K562 (cell line): ENCODE data around the gene KBTBD12. TPM values are rescaled to one million over a fixed set of nuclear protein-coding genes. Genes with fewer than 3 reads are reported as not detected.

Experiments used
- ATAC-seq: fragments of 200-7000 bp; cut with Tn5 transposase; 3 replicates; pipeline ENCODE4 v1.9.1; 2020; ENCODE audit warnings: moderate library complexity
- BruUV-seq: library from RNA; stranded (reverse); fragments of 400-500 nt; replicated peaks from 2 replicates; lab custom pipeline; 2021; lab: Mats Ljungman, UMichigan
- CTCF ChIA-PET: fragments of 300-600 bp; formaldehyde crosslinking; extraction: SDS; loops from one replicate; lab custom pipeline; 2021; ENCODE audit warnings: low intra/inter-chr PET ratio; lab: Yijun Ruan, JAX
- POLR2A ChIA-PET: fragments of 300-600, 350-650 bp; sonication (Branson Sonifier 250); formaldehyde crosslinking; extraction: SDS; loops from one replicate; lab custom pipeline; 2021; ENCODE audit warnings: antibody characterized with exemption, inconsistent platforms; lab: Yijun Ruan, JAX
- DNase-seq, 4 experiments: peaks; one replicate each; pipeline versions ENCODE4 v3.0.0 to v3.0.0-alpha.2; 2011 to 2018; ENCODE audit warnings: low spot score in 3 of 4, mixed read lengths in 3 of 4; ENCODE audit errors: extremely low read depth in 1 of 4
- FAIRE-seq: peaks from 2 replicates; lab custom pipeline; 2011; peaks lifted over from hg19 to GRCh38; lab: Jason Lieb, UNC
- H2AFZ ChIP-seq: 2 replicates; pipeline ENCODE4 v1.6.0; 2011; ENCODE audit warnings: low read depth, low read length, control low read depth, inconsistent platforms
- H3K27ac ChIP-seq: fragments of 200-600 bp; 3 replicates; pipeline ENCODE4 v1.8.0; 2011; ENCODE audit warnings: low read depth, mild to moderate bottlenecking, control low read depth, inconsistent platforms, low read length, moderate library complexity, mixed read lengths; ENCODE audit errors: extremely low read depth
- H3K27me3 ChIP-seq, 2 experiments: fragments of 300-600 bp in 1 of 2; 2 replicates in 1 of 2; 3 replicates in 1 of 2; pipeline versions ENCODE4 v1.6.0 to v1.8.0; 2011; ENCODE audit warnings: inconsistent platforms in 2 of 2, low read length in 2 of 2, mild to moderate bottlenecking in 1 of 2, mixed read lengths in 1 of 2, moderate library complexity in 1 of 2; ENCODE audit not compliant: control insufficient read depth in 2 of 2, insufficient read depth in 2 of 2
- H3K36me3 ChIP-seq: fragments of 300-600 bp; 3 replicates; pipeline ENCODE4 v1.8.0; 2011; ENCODE audit warnings: mild to moderate bottlenecking, low read length, inconsistent platforms; ENCODE audit not compliant: control insufficient read depth, insufficient read depth
- H3K4me1 ChIP-seq, 2 experiments: fragments of 200-600 bp in 1 of 2; replicated peaks in 1 of 2; 2 replicates in 1 of 2; 3 replicates in 1 of 2; pipeline versions ENCODE4 v1.5.1 to v1.8.0; 2011; ENCODE audit warnings: inconsistent platforms in 2 of 2, low read length in 2 of 2, mild to moderate bottlenecking in 1 of 2, mixed read lengths in 1 of 2, moderate library complexity in 1 of 2; ENCODE audit not compliant: control insufficient read depth in 2 of 2, insufficient read depth in 2 of 2
- H3K4me2 ChIP-seq: 2 replicates; pipeline ENCODE4 v1.6.1; 2011; ENCODE audit warnings: low read length, control low read depth, inconsistent platforms, mixed read lengths; ENCODE audit not compliant: insufficient read depth
- H3K4me3 ChIP-seq: fragments of 200-600 bp; sonication (generic), shearing (Covaris generic); 2 replicates; pipeline ENCODE4 v1.5.1; 2016; ENCODE audit warnings: control low read depth, inconsistent platforms
- H3K79me2 ChIP-seq: fragments of 200-600 bp; 3 replicates; pipeline ENCODE4 v1.8.0; 2011; ENCODE audit warnings: low read length, inconsistent platforms; ENCODE audit not compliant: control insufficient read depth, insufficient read depth
- H3K9ac ChIP-seq, 2 experiments: 2 replicates each; pipeline versions ENCODE4 v1.6.0 to v1.6.1; 2011; ENCODE audit warnings: low read depth in 2 of 2, low read length in 2 of 2, control low read depth in 1 of 2, inconsistent platforms in 1 of 2, mild to moderate bottlenecking in 1 of 2, mixed read lengths in 1 of 2; ENCODE audit not compliant: insufficient read depth in 1 of 2
- H3K9me1 ChIP-seq: one replicate; pipeline ENCODE4 v1.6.0; 2011; ENCODE audit warnings: inconsistent platforms, mild to moderate bottlenecking, low read length, moderate library complexity; ENCODE audit not compliant: control insufficient read depth, insufficient read depth
- H3K9me3 ChIP-seq: replicated peaks from 2 replicates; pipeline ENCODE4 v1.5.1; 2011; ENCODE audit warnings: low read depth, low read length, inconsistent platforms; ENCODE audit not compliant: control insufficient read depth, insufficient read depth
- H4K20me1 ChIP-seq: replicated peaks from 2 replicates; pipeline ENCODE4 v1.6.1; 2011; ENCODE audit warnings: low read length, inconsistent platforms, mixed read lengths; ENCODE audit not compliant: control insufficient read depth, insufficient read depth
- PYGO2 ChIP-seq: fragments of 450-650 bp; IDR thresholded peaks from 2 replicates; pipeline ENCODE4 v1.6.1; 2016; ENCODE audit warnings: mild to moderate bottlenecking, missing genetic modification characterization, moderate library complexity, missing compliant biosample characterization
- VEZF1 ChIP-seq: fragments of 200-800 bp; sonication (Bioruptor generic); IDR thresholded peaks from 2 replicates; pipeline ENCODE4 v1.6.1; 2017; ENCODE audit warnings: missing genetic modification characterization, missing compliant biosample characterization
- WGBS: fragments of 100-300 bp; shearing (Covaris generic); methylation state at CpG from one replicate; pipeline ENCODE4 v1.1.6; 2016; ENCODE audit warnings: low coverage, mixed read lengths; ENCODE audit not compliant: insufficient coverage; ENCODE audit errors: missing lambda C conversion rate; 5-methylcytosine and 5-hydroxymethylcytosine counted together
- in situ Hi-C: fragments of 300-500 bp; cut with MboI; formaldehyde crosslinking; loops from 4 replicates; pipeline ENCODE4 v1.15.0; 2018; ENCODE audit warnings: inconsistent platforms, mixed read lengths
- intact Hi-C: fragments of 100-400 bp; cut with micrococcal nuclease; formaldehyde crosslinking; loops from 2 replicates; pipeline ENCODE4 v1.14.2; 2022
- polyA plus RNA-seq, 8 experiments: library from polyadenylated mRNA; depleted of rRNA in 4 of 8; stranded (reverse) in 5 of 8; unstranded in 3 of 8; fragments of >200 nt; fragmentation: Nextera tagmentation in 2 of 8; fragmentation: Illumina TruSeq in 1 of 8; extraction: Ambion mirVana in 2 of 8; extraction: Trizol in 1 of 8; gene quantifications; 2 replicates each; pipeline versions ENCODE4 v1.2.1 to v1.2.3, GENCODE V29; 2011 to 2014; ENCODE audit warnings: inconsistent platforms in 1 of 8, missing spikeins in 1 of 8
- total RNA-seq, 7 experiments: library from RNA; depleted of rRNA in 6 of 7; stranded (reverse); fragments of >200 nt in 6 of 7; fragmentation: Illumina TruSeq in 2 of 7; extraction: Trizol in 2 of 7; gene quantifications; 2 replicates each; pipeline versions ENCODE4 v1.2.1 to v1.2.3, GENCODE V29; 2011 to 2021; ENCODE audit warnings: low replicate concordance in 1 of 7

The KBTBD12 gene
- total and polyA plus RNA-seq, 9 of the 15 experiments (the other 6 are each of a cell fraction or from before 2014, with no cell fraction given): not detected

- FAIRE-seq: no peak
- WGBS: 11% methylated on average over 10 of the region's 30 CpGs
These were observed 91.3 kb downstream of the KBTBD12 start for GRCh38 chr3:128006061-128007032.

More at GRCh38 chr3:128006061-128007032, 91.3 kb downstream of the KBTBD12 start:
- Histone ChIP-seq H3K4me1 (peaks cover 5 to 13% of the 10 kb centered on the region in 2 experiments; a peak in 4 of 5 replicates), H3K27me3 (peaks cover 10 to 38% of the 10 kb centered on the region in 2 experiments; a peak in 4 of 5 replicates), H3K79me2 (no peaks in the 10 kb centered on the region), H3K4me3 (no peak overlapping the region), H4K20me1 (no peaks in the 10 kb centered on the region), H3K9me3 (no peaks in the 10 kb centered on the region), H3K27ac (no peak overlapping the region), H3K4me2 (no peak overlapping the region; the same call in 1 of the 2 replicates), H2AFZ (no peak overlapping the region), H3K9me1 (no peaks in the 10 kb centered on the region)
- CTCF ChIA-PET: interaction anchor here (0.6 kb wide), 1 partner anchor 11 kb away, joined by 4 read pairs; no protein-coding TSS in a partner anchor
- BruUV-seq: no TSS peak
- peak; percentile 17; the same call in 2 of the 3 replicates for ATAC-seq
- DNase-seq: no peak
- intact Hi-C loops: no loop called here
- in situ Hi-C loops: no loop called here
- POLR2A ChIA-PET: interaction anchor here (0.7 kb wide), 2 partner anchors 148 to 623 kb away, joined by 3 read pairs; no protein-coding TSS in a partner anchor
- TF ChIP-seq VEZF1 (peak; percentile 42), PYGO2 (tag) (no peak)
- TF ChIP-seq, all 486 proteins: peak for 1
- Histone ChIP-seq H3K36me3 (no peaks in the 10 kb centered on the region), H3K9ac (no peak overlapping the region)
